ENCODE results near the gene PGF.

Gene PGF

DNA sequence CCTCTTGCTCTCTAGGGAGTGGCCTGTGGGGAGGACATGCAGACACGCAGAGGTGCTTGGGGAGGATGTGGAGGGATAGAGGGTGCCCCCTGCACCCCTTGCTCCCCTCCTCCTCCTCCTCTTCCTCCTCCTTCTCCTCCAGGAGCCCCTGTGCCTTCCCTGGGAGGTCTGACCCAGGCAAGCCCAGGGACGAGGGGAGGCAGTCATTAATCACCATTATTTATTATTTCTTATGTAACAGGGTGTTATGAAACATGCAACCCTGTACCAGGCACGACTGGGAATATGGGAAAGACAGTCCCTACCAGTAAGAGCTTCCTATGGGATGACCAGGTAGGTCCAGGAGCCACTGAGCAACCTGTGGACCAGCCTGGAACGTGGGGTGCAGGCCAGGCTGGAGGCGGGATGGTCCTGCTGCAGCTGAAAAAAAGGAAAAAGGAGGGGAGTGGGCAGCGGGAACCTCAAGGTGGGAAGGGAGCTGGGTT is 22.5 kb upstream of the PGF start:
- no peak for DNase-seq

DNA sequence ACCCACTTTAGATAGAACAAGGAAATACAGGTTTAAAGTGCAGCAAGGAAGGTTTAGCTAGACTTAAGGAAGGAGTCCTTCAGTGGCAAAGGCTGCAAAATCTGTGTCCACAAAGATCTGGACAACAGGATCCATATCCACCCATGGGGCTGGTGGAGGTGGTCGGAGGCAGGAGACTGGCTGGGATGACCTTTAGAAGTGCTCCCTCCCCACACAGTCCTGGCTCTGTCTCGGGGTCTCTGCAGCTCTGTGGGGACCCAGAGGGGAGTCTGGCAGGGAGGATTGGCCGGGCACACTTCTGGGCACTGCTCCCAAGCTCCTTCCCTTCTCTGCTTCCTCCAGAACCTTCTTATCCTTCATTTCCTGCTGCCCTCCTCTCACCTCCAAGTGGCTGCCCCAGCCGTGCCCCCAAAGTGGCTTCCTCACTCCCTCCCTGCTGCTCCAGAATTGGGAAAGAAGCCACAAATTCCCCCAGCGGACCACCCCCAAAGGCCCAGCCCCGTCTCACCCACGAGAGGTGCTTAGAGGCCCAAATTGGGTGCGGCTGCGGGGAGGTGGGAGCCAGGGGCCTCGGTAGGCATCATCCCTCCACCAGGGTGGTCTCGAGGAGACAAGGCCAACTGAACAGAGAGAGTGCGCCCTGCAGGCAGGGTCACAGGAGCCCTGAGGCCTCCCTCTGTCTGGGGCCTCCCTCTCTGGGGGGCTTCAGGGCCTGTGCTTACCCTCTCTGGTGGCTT is 21.9 kb upstream of the PGF start:
- no peak for DNase-seq

DNA sequence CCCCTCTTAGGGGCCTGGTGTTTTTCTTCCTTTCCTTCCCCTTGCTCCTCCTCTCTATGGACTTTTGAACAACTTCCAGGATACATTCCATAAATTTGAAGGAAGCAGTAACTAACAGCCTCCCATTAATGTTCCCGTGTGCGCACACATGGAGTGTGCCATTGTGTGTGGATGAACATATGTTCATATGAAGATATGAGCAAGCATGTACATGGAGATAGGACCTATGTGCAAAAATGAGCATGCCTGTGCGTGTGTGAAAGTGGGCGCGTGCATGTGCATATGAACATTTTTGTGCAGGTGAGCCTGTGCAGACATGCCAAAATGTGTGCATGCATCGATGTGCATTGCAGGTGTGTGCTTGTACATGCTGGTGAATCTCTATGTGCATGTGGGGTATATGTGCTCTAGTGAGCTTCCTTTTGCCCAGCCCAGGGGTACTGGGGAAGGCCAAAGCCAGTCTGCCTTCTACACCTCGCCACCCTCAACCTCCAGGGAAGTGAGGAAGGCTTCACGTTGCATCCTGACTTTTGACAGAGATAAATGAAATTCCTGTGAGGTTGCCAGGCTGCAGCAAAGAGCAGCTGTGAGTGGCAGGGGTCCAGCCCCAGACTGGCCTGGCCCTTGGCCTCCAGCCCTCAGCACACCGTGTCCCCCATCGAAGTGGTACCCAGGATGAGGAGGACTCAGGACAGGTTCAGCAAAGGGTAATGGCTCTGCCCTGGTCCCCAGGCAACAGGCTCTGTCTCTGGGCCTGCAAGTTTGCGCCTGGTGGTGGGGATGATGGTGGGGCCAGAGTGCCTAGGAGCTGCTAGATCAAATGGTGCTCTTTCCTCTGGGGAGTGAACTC is 21.1 kb upstream of the PGF start:
- DNase-seq: no peak

- no peak for DNase-seq
Measured at GRCh38 chr14:74975059-74975810, 19.8 kb upstream of the PGF start.

DNA sequence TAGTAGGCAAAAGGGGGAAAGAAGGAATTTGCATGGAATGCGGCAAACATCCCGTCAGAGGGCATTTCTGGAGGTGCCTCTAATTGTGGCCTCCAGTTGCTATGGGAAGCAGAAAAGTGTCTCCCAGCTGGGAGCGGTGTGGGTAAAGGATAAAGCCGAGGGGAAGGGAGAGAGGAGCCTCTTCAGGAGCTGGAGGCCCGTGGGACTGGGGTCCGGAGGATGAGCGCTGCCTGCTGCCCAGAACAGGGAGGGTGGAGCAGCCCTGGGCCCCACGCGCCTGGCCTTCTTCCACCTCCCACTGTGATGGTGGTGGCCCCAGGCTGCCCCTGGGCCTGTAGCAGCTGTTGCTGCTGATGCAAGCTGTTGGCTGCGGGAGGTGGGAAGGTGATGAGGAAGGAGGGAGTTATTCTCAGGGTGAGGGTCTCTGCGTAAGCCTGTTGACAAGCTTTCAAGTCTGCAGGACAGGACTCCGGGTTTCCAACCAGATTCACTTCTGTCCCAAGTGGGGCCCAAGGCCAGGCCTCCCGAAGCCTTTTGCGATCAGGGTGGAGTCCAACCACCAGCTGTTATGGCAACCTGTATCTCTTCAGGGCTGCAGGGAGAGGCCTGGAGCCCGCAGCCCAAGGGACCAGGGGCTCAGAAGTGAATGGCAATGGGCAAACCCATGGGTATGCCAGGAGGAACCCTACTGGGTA is 19.1 kb upstream of the PGF start:
- no peak for DNase-seq

- no peak for DNase-seq
Measured at GRCh38 chr14:74973905-74974363, 18.5 kb upstream of the PGF start.

DNA sequence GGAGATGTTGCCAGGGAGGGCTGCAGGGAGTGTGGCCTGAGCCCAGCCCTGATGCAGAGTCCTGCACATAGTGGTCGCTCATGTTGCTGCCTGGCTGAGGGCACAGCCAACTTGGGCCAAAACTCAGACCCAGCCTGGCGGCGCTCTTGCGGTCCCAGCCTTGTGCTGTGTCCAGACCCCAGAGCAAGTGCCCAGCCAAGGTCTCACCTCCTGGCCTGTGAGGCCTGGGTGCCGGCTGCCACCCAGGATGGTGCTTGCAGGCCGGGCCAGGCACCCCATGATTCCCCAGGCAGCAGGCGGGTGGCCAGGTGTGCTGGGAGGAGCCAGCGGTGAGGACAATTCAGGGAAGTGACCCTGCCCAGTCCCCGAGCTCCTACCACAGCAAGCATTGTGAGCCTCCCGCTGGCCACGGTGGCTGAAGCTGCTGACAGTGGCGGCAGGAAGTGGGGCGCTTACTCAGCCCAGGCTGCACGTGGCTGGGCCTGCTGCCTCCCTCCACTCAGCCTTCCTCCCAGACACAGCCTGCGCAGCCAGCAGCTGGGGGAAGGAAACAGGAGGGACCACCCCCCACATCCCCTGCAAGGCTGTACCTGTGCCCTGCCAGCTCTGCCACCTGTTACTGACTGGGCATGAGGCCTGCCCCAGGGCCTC is 17.7 kb upstream of the PGF start:
- DNase-seq: no peak

- no peak for DNase-seq
Measured at GRCh38 chr14:74968811-74969210, 13.4 kb upstream of the PGF start.

- no peak for DNase-seq
Measured at GRCh38 chr14:74965486-74966153, 10.2 kb upstream of the PGF start.

DNA sequence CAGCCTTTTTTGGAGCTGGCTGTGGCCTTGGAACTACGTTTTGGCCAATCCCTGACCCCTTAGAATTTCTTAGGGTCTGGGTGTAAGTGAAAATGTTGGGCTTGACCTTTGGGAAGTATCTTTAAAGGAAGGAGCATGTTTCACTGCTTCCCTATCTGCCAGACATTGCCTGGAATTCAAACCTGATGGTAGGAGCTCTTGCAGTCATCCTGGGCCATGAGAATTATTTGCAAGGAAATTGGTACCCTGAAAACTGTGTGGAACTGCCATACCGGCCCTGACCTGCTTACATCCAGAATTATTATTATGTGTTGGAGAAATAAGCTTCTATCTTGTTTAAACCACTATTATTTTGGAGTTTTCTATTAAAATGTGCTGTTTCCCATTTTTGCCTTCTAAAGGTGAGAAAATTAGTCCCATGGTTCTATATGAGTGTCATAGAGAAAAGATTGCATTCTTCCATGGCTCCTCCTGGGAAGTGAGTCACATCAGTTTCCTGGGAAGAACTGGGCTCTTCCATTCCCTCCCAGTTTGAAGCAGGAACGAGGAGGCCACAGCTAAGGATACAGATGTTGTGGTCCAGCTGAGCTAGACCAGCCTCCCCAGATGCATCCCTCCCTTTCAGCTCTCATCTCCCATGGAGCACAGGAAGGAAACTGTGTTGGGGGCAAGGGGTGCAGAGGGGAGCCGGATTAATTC is 9.5 kb upstream of the PGF start:
- DNase-seq: no peak

DNA sequence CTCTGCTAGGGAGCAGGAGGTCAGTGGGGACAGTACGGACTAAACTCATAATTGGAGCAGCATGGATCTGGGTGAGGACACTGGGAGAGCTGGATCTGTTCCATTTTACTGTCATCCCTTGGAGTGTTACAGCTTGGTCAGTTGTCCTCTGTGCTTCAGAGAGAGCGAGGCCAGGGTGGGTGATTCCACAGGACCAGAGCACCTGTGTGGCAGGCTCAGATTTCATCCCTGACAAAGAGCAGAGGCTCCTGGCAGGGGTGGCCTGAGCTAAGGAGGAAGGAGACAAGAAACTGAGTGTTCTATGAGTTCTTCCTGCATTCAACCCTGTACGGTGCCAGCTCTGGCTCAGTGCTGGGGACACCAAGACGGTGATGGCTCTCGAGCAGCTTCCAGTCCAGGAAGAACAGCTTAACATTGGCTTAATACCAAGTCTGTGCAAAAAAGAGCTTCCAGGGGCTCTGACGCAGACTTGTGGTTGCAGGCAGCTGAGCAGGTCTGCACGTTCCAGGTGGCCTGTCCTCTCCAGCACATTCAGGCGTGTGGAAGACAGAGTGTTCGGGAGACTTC is 8.4 kb upstream of the PGF start:
- no peak for DNase-seq

- no peak for DNase-seq
Measured at GRCh38 chr14:74963178-74963704, 7.8 kb upstream of the PGF start.

DNA sequence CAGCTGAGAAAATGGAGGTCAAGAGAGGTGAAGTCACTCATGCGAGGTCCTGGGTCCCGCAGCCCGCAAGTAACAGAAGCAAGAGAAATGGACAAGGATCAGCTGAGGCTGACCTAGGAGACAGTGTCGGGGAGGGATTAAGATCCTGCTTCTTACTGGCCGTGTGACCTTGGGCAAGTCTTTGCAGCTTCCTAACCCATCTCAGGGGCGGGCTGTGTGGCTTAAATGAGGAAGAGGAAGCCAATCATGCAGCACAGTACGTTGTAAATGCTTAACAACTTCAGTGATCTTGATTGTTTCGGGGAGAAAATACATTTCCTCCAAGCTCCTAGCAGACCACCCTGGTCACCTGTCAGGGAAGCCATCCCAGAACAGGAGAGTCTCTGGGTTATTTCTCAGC is 7.1 kb upstream of the PGF start:
- DNase-seq: no peak

DNA sequence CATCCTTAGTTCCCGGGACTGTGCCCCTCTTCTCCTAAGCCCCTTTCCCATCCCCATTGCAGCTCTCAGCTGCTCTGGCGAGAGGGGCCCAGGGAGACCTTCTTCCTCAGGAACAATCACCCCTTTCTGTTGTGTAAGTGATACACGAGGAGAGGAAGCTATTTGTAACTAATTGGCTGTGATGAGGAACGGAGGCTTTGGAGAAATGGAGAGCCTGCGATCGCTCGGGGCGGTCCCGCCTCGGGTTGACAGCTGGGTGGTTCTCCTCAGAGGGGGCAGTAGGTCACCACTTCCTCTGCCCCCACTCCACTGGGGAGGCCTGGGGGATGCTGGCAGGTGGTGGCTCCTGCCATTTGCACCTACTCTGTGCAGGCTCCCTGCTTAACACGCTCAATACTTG is 6.6 kb upstream of the PGF start:
- no peak for DNase-seq

- DNase-seq: no peak
Measured at GRCh38 chr14:74961238-74961911, 6.0 kb upstream of the PGF start.

- DNase-seq: no peak
Measured at GRCh38 chr14:74960736-74961135, 5.3 kb upstream of the PGF start.

GRCh38 chr14:74959596-74960180 is 4.3 kb upstream of the PGF start:
- no peak for DNase-seq

GRCh38 chr14:74956280-74957072 is 1.1 kb upstream of the PGF start:
- no peak for DNase-seq

DNA sequence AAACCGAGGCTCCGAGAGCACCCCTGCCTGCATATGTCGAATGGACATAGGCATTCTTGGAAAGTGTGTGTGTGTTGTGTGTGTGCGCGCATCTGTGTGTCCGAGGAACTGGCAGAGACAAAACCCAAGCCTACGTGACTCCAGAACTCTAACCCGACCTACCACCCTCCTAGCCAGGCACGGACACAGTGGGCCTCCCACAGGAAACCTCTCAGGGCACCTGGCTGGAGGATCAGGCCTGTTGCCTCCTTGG is 556 bp upstream of the PGF start:
- DNase-seq: no peak

All from CD4-positive, alpha-beta T cell treated with Interleukin-12 subunit alpha and Interleukin-12 subunit beta, for 1 hour (primary cell).